ENCODE data around the gene SLMAP.
"Not testable (repeated sequence)": the region's sequence is repeated elsewhere in the genome, so short reads cannot be mapped to it uniquely, and the experiment has no call there.

The SLMAP gene

GRCh38 chr3:57796261-57796660, 40.2 kb downstream of the SLMAP start:
- peak; percentile 11 for DNase-seq

- no peak for DNase-seq
Measured at GRCh38 chr3:57797701-57798487, 41.8 kb downstream of the SLMAP start.

DNA sequence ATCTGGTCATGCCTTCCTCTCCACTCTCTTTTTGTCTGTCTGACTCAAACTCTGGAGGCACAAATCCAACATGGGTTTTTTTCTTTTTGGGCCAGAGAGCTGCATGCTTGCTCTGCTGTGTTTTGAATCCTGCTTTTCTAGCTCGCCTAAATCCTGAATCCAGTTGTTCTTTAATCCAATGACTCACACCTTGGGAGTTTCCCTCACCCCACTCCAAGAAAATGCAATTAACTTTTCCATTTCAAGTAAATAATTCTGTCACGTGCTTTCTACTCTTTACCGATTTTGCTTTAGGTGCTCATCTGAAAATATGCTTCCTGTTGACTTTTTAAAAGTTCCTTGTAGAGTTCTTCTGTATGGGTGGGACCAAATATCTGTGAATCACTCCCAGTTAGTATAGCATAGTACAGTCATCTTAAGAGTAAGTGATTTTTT, 47.6 kb downstream of the SLMAP start:
- DNase-seq = peak; percentile 96

- no peak for DNase-seq
Measured at GRCh38 chr3:57805266-57805665, 49.2 kb downstream of the SLMAP start.

- DNase-seq = peak; percentile 83
Measured at GRCh38 chr3:57805674-57806073, 49.6 kb downstream of the SLMAP start.

GRCh38 chr3:57806195-57806594, 50.1 kb downstream of the SLMAP start:
- DNase-seq = not testable (repeated sequence)

- no peak for DNase-seq
Measured at GRCh38 chr3:57808961-57809608, 53.0 kb downstream of the SLMAP start.

- no peak for DNase-seq
Measured at GRCh38 chr3:57809609-57809968, 53.5 kb downstream of the SLMAP start.

DNA sequence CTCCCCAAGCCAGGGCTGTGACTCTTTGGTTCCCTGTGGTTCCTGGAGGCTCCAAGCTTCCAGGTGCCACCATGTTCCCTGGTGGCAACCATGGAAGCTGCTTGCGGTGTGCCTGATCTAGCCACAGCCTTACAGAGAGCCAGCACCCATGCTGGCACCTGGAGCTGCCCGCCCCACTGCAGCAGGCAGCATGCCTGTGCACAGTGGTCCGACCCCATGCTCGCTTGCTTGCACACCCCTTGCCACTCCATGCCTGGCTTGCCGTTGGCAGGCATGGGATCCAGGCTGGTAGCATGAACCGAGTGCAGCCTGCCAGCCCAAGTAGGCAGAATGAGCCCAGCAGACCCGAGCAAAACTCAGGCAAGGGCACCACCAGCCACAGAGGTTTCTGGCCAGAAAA, 53.9 kb downstream of the SLMAP start:
- no peak for DNase-seq

DNA sequence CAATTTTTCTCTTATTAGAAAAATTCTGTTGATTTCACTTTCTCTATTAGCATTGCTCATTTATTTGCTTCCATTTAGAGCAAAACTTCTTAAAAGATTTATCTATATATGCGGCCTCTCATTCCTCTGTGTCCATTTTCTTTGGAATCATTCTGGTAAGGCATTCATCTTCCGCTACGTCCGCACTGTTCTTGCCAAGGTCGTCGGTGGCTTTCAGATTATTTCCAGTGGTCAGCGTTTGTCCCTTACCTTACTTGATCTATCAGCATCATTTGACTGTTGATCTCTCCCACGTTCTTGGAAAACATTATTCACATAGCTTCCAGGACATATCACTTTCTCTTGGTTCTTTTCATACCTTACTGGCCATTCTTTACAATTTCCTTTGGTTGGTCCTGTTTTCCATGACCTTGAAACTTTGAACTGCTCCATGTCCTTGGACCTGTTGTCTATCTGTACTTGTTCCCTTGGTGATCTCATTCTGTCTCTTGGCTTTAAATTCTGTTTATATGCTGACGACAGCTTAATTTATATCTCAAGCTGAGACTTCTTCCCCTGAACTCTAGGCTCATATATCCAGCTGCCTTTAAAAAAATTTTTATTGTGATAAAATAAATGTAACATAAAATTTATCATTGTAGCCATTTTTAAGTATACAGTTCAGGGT, 54.5 kb downstream of the SLMAP start:
- no peak for DNase-seq

- DNase-seq = no peak
Measured at GRCh38 chr3:57815036-57815435, 58.9 kb downstream of the SLMAP start.

GRCh38 chr3:57816471-57817095, 60.5 kb downstream of the SLMAP start:
- DNase-seq = no peak

GRCh38 chr3:57818772-57819171, 62.7 kb downstream of the SLMAP start:
- no peak for DNase-seq

GRCh38 chr3:57820479-57820878, 64.4 kb downstream of the SLMAP start:
- DNase-seq = no peak

DNA sequence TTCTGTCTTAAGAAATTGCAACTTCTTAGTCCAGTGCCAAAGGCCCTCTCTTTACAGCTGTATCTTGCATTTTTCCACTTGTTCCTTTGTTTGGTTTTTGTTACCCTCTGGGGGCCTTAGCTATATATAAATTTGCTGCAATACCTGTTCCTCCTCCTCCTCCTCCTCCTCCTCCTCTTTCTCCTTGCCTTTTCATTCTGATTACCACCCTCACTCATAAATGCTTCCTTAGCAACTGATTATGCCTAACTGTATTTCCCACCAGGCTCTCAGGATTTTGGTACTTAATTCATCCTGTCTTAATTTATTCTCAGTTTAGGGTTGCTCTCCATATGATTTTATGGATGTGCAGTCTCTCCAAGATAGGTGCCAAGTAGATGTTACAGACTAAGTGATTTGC, 65.7 kb downstream of the SLMAP start:
- no peak for DNase-seq

DNA sequence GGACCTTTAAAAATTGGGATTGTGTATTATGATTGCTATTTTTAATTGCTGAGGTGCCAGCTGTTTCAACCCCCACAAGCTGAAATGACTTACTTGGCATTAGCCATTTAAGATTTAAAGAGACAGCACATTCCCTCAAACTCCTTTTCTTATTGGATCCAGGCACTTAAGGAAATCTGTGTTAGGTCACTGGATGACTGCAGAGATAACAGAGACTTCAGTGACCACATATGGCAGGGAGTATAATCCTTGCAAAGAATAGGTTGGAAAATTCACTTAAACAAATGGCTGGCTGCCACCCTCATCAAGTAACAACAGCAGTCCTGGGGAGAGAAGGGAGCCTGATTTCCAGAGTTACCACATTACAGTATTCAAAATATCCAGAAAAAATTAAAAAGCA, 66.6 kb downstream of the SLMAP start:
- no peak for DNase-seq

DNA sequence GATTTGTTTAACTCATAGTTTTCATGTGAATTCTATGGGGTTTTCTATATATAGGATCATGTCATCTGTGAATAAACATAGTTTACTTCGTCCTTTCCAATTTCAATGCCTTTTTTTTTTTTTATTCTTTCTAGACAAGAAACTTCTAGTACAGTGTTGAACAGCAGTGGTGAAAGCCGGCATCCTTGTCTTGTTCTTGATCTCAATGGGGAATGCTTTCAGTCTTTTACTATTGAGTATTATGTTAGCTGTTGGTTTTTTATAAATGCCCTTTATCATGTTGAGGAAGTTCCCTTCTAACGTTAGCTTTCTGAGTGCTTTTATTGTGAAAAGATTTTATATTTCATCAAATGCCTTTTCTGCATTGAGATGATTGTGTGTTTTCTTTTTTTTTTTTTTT, 69.0 kb downstream of the SLMAP start:
- no peak for DNase-seq

DNA sequence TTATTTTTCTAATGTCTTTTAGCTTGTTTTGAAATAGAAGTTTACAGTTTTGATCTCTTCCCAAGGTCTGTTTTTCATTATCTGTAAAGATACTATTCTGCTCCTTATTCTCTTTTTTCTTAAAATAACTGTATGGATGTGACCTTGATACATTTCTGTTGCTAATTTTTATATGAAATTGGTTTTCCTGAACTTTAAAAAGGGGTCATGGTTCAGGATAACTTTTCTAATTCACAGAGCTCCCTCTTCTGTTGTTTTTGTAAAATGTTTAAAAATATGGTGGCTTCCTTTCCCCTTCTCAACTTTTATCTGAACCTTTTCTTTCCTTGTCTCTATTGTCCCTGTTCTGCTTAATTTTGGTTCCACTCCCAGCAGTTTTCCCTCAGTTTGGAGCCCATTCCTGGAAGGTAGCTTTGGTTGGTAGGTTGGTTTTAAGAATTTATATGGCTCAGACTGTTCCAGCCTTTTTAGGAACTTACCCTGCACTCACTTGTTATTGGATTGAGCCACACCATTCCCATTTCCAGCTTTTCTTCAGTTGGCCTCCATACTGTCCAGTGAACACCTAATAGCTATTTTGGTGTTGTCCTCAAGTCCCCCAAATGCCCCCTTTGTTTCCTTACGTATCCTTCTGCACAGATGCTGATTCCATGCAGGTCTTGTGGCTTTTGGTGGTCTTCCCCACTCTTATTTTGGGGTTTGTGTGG, 70.3 kb downstream of the SLMAP start:
- no peak for DNase-seq

DNA sequence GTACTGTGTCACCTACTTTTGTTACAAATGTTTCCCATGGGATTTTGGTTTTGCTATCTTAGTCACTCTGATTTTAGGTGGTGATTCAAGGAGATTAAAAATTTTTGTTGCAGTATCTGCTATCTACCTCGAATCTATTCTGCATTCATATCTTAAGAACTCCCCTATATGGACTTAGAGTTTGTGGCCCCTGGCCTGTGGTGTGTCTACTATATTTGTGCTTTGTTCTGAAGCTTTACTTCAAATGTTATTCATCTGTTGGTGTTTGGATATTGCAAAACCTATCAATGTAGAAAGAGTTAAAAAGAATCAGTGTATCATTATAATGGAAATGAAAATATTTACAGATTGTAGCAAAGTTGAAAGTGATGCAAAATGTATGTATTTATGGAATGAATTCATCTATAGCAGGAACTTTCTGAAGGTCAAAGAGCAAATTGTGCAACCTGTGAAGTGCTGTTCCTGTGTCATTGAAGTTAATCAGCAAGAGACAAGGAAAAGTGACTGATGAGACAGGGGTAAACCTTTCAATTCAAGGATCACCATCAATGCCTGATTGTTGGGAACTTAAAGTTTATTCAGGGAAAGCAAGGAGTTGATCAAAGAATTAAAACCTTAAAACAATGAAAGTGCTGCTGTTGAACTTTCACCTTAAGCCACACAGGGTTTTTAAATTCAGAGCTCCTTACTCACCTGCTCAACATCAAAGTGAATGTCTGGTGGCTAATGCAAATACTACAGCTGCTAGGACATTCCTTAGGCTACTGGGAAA, 71.0 kb downstream of the SLMAP start:
- no peak for DNase-seq

GRCh38 chr3:57827757-57828156, 71.6 kb downstream of the SLMAP start:
- no peak for DNase-seq

- no peak for DNase-seq
Measured at GRCh38 chr3:57832486-57832885, 76.4 kb downstream of the SLMAP start.

DNA sequence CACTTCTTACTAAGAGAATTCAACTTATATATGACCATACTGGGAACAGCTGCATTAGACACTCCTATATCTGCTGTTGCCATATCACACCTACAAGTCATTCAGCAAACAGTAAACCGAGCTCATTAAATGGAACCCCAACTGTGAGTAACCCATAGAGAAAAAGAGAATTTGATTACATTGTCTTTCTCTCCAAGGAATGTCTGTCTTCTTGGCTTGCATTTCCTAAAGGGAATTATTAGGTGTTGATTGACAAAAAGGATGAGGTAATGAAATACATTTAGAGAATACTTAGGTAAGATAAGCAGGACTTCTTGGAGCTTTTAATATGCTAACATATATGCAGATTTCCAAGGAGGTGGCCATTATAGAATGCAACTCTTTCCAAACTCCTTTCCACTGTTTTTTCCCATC, 76.8 kb downstream of the SLMAP start:
- no peak for DNase-seq
